NB4 (cell line): ENCODE measurements around the gene RGS14.

Experiments used
- MYC ChIP-seq: IDR thresholded peaks from 2 replicates; pipeline ENCODE4 v1.6.1; 2011; ENCODE audit warnings: low read depth, low read length
- POLR2A ChIP-seq: IDR thresholded peaks from 2 replicates; pipeline ENCODE4 v1.6.1; 2011; ENCODE audit warnings: mild to moderate bottlenecking; ENCODE audit not compliant: insufficient read length; ENCODE audit errors: extremely low read depth
- TF ChIP-seq, protein P1 (sequence below): IDR thresholded peaks from one replicate; pipeline ENCODE4 v1.5.1; 2012; ENCODE audit warnings: low read depth, low read length

DNA sequence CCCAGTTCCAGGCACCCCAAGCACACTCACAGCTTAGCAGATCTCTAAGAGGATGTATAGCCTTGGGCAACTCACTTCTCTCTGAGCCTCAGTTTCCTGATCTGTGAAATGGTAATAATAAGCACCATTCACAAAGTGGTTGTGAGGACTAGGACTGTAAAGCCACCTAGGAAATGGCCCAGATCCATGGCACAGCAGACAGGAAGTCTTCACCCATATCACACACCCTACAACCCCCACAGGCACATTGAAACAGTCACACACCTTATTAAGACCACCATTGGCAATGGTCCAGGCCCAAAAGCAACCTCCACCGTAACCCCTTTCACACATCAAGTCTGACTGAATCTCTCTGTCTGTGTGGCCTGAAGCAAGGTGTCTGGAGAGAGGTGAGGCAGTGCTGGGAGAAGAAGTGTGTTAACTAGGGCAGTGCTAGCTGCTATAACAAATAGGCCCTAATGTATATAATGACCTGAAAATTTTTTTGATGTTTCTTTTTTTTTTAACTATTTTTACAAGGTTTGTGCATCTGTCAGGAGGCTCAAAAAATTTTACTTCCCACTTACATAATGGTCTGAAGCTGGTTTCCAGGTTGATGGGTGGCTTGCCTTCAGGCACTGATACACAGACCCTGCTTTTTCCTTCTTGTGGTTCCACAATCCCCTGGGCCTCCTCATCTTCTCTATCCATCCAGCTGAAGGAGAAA lies 2.4 kb upstream of the RGS14 start:
- TF ChIP-seq, protein P1, sequence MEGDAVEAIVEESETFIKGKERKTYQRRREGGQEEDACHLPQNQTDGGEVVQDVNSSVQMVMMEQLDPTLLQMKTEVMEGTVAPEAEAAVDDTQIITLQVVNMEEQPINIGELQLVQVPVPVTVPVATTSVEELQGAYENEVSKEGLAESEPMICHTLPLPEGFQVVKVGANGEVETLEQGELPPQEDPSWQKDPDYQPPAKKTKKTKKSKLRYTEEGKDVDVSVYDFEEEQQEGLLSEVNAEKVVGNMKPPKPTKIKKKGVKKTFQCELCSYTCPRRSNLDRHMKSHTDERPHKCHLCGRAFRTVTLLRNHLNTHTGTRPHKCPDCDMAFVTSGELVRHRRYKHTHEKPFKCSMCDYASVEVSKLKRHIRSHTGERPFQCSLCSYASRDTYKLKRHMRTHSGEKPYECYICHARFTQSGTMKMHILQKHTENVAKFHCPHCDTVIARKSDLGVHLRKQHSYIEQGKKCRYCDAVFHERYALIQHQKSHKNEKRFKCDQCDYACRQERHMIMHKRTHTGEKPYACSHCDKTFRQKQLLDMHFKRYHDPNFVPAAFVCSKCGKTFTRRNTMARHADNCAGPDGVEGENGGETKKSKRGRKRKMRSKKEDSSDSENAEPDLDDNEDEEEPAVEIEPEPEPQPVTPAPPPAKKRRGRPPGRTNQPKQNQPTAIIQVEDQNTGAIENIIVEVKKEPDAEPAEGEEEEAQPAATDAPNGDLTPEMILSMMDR = no peak
- TF ChIP-seq POLR2A = no peak
- TF ChIP-seq MYC = no peak
